ENCODE data around the gene SLC8A1.

GRCh38 chr2:40412456-40412855 is 39.4 kb downstream of the SLC8A1 start:
- TF ChIP-seq CTCF (IDR thresholded peaks at IDR 0.05): no peak
- TF ChIP-seq POLR2A (IDR thresholded peaks at IDR 0.05): no peak

Measured in Peyer's patch (tissue), 4 donors.